SU-DHL-6 (cell line): ENCODE measurements around the gene RND1.
"Not testable (repeated sequence)": the region's sequence is repeated elsewhere in the genome, so short reads cannot be mapped to it uniquely, and the experiment has no call there.

Source experiments
- H2AFZ ChIP-seq: fragments of 200-600 bp; sonication (generic); 2 replicates; pipeline ENCODE4 v1.6.1; 2014; ENCODE audit warnings: low read depth, mild to moderate bottlenecking, moderate library complexity, mixed read lengths, antibody characterized with exemption, low read length; ENCODE audit not compliant: severe bottlenecking
- H3F3A ChIP-seq: fragments of 200-600 bp; shearing (Covaris generic); 2 replicates; pipeline ENCODE4 v1.6.0; 2016; ENCODE audit warnings: antibody characterized with exemption, mild to moderate bottlenecking; ENCODE audit not compliant: insufficient read depth
- H3K27ac ChIP-seq: fragments of 200-600 bp; sonication (generic); 2 replicates; pipeline ENCODE4 v1.5.1; 2016; ENCODE audit warnings: low read depth, mild to moderate bottlenecking, low read length, moderate library complexity, mixed read lengths
- H3K27me3 ChIP-seq: fragments of 200-600 bp; sonication (generic), shearing (Covaris generic); 2 replicates; pipeline ENCODE4 v1.6.0; 2014; ENCODE audit warnings: mild to moderate bottlenecking, low read length
- H3K36me3 ChIP-seq: fragments of 200-600 bp; sonication (generic); 2 replicates; pipeline ENCODE4 v1.6.1; 2014; ENCODE audit warnings: mild to moderate bottlenecking, low read length, mixed read lengths
- H3K4me2 ChIP-seq: fragments of 300-600, 200-600 bp; shearing (Covaris generic), sonication (generic); 2 replicates; pipeline ENCODE4 v1.6.0; 2014; ENCODE audit warnings: low read length, low read depth, mild to moderate bottlenecking; ENCODE audit not compliant: poor library complexity, severe bottlenecking
- H3K4me3 ChIP-seq: fragments of 200-600 bp; sonication (generic); 2 replicates; pipeline ENCODE4 v1.5.1; 2014; ENCODE audit warnings: antibody characterized with exemption, low read length, mild to moderate bottlenecking, mixed read lengths; ENCODE audit not compliant: insufficient read depth, poor library complexity, severe bottlenecking
- H3K79me2 ChIP-seq: fragments of 200-600 bp; sonication (generic); 2 replicates; pipeline ENCODE4 v1.6.1; 2014; ENCODE audit warnings: mild to moderate bottlenecking, low read length, moderate library complexity; ENCODE audit not compliant: insufficient read depth
- H3K9ac ChIP-seq: fragments of 200-600 bp; sonication (generic); 2 replicates; pipeline ENCODE4 v1.7.0; 2014; ENCODE audit warnings: mild to moderate bottlenecking, low read length
- H3K9me2 ChIP-seq: fragments of 200-600 bp; sonication (generic); replicated peaks from 2 replicates; pipeline ENCODE4 v1.6.1; 2014; ENCODE audit warnings: low read length; ENCODE audit not compliant: insufficient read depth
- H3K9me3 ChIP-seq: fragments of 200-600 bp; sonication (generic); 2 replicates; pipeline ENCODE4 v1.6.1; 2014; ENCODE audit warnings: low read length, mixed read lengths; ENCODE audit not compliant: insufficient read depth
- H4K20me1 ChIP-seq: fragments of 200-600 bp; sonication (generic); 2 replicates; pipeline ENCODE4 v1.6.1; 2014; ENCODE audit warnings: low read depth, mild to moderate bottlenecking, antibody characterized with exemption, low read length, moderate library complexity, mixed read lengths
- EZH2phosphoT487 ChIP-seq: fragments of 200-600 bp; sonication (generic), shearing (Covaris generic); conservative IDR thresholded peaks from 2 replicates; pipeline ENCODE4 v1.6.1; 2018; ENCODE audit warnings: mild to moderate bottlenecking, antibody characterized with exemption, low read length, moderate library complexity, mixed read lengths
- TF ChIP-seq, protein P1 (sequence below): fragments of 200-600 bp; sonication (generic); IDR thresholded peaks from one replicate; pipeline ENCODE4 v1.5.1; 2017; ENCODE audit warnings: antibody characterized with exemption, mild to moderate bottlenecking, low read length, moderate library complexity; ENCODE audit not compliant: insufficient read depth, poor library complexity, severe bottlenecking

Gene RND1

GRCh38 chr12:48875944-48876515 is 10.4 kb upstream of the RND1 start:
- no peaks in the 10 kb centered on the region for H3K27me3 ChIP-seq
- TF ChIP-seq, protein P1, sequence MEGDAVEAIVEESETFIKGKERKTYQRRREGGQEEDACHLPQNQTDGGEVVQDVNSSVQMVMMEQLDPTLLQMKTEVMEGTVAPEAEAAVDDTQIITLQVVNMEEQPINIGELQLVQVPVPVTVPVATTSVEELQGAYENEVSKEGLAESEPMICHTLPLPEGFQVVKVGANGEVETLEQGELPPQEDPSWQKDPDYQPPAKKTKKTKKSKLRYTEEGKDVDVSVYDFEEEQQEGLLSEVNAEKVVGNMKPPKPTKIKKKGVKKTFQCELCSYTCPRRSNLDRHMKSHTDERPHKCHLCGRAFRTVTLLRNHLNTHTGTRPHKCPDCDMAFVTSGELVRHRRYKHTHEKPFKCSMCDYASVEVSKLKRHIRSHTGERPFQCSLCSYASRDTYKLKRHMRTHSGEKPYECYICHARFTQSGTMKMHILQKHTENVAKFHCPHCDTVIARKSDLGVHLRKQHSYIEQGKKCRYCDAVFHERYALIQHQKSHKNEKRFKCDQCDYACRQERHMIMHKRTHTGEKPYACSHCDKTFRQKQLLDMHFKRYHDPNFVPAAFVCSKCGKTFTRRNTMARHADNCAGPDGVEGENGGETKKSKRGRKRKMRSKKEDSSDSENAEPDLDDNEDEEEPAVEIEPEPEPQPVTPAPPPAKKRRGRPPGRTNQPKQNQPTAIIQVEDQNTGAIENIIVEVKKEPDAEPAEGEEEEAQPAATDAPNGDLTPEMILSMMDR: no peak
- no peak for TF ChIP-seq EZH2phosphoT487
- no peaks in the 10 kb centered on the region for H3K9me2 ChIP-seq
- no peaks in the 10 kb centered on the region for H4K20me1 ChIP-seq
- H3K36me3 ChIP-seq: no peaks in the 10 kb centered on the region
- H3K79me2 ChIP-seq: no peaks in the 10 kb centered on the region
- no peaks in the 10 kb centered on the region for H3F3A ChIP-seq
- H3K27ac ChIP-seq: no peak overlapping the region
- no peak overlapping the region for H3K4me2 ChIP-seq
- no peak overlapping the region for H2AFZ ChIP-seq
- no peak overlapping the region for H3K4me3 ChIP-seq
- no peak overlapping the region for H3K9ac ChIP-seq
- H3K9me3 ChIP-seq: no peaks in the 10 kb centered on the region

GRCh38 chr12:48873534-48873933 is 7.9 kb upstream of the RND1 start:
- not testable (repeated sequence) for H3K4me3 ChIP-seq, H3K4me2 ChIP-seq

DNA sequence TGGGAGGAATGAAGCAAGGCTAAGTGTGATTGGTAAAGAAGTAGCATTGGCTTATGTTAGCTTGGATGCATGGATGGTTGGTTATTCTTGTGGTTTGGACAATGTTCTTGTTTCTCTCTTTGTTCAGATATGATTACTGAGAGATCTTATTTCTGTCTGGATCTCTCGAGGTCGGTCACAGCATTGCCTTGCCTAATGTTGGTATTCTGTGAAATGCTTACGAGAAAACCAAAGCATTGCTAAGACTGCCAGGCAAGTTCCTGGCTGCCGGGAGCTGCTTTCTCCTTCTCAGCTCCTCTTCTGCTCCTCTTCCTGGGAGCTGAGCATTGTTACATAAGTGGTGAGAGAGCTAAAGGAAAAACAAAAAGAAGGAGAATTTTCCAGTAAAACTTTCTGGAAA is 7.4 kb upstream of the RND1 start:
- Histone ChIP-seq H3F3A (no peaks in the 10 kb centered on the region), H3K9me2 (no peaks in the 10 kb centered on the region), H3K27ac (no peak overlapping the region), H3K36me3 (no peaks in the 10 kb centered on the region), H2AFZ (no peak overlapping the region), H3K9me3 (no peaks in the 10 kb centered on the region), H3K4me3 (no peak overlapping the region), H3K27me3 (no peaks in the 10 kb centered on the region), H3K9ac (no peak overlapping the region), H3K4me2 (no peak overlapping the region), H4K20me1 (no peaks in the 10 kb centered on the region), H3K79me2 (no peaks in the 10 kb centered on the region)
- TF ChIP-seq EZH2phosphoT487: no peak
- TF ChIP-seq, protein P1: no peak

More at GRCh38 chr12:48873534-48873933, 7.9 kb upstream of the RND1 start:
- not testable (repeated sequence) for H3K9me2 ChIP-seq, H2AFZ ChIP-seq, H4K20me1 ChIP-seq, H3K79me2 ChIP-seq, H3K9me3 ChIP-seq, H3K36me3 ChIP-seq, H3K9ac ChIP-seq, H3F3A ChIP-seq, H3K27ac ChIP-seq, H3K27me3 ChIP-seq

DNA sequence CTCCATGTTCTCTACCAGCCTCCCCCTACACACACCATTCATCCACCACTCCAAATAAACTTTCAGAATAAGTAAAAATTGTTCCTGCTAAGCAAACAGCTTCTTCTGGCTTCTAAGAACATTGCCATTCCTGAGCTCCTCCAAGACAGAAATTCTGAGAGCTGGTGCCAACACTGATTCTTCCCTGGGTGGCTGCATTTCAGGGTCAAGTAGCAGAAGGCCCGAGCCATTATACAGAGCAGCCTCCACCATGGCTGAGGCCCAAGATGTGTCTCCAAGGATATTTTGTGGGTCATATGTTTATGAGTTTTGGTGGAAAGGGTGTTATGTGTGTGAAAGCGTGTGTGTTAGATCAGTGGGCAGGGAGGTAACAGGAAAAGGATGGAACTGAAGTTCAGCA is 3.5 kb upstream of the RND1 start:
- H3K4me2 ChIP-seq: no peak overlapping the region
- H2AFZ ChIP-seq: no peak overlapping the region
- no peaks in the 10 kb centered on the region for H3F3A ChIP-seq
- H3K9ac ChIP-seq: no peak overlapping the region
- H3K27ac ChIP-seq: no peak overlapping the region
- no peak for TF ChIP-seq EZH2phosphoT487
- TF ChIP-seq, protein P1: no peak
- H4K20me1 ChIP-seq: no peaks in the 10 kb centered on the region
- no peaks in the 10 kb centered on the region for H3K9me2 ChIP-seq
- no peak overlapping the region for H3K4me3 ChIP-seq
- H3K79me2 ChIP-seq: no peaks in the 10 kb centered on the region
- no peaks in the 10 kb centered on the region for H3K9me3 ChIP-seq
- no peaks in the 10 kb centered on the region for H3K36me3 ChIP-seq
- H3K27me3 ChIP-seq: no peaks in the 10 kb centered on the region
